OCI-LY7 (cell line): ENCODE results near the gene PIM3. TPM values are rescaled to one million over a fixed set of nuclear protein-coding genes. Genes with fewer than 3 reads are reported as not detected.

ENCODE experiments used
- BruUV-seq: library from RNA; stranded (reverse); fragments of 400-500 nt; replicated peaks from 2 replicates; lab custom pipeline; 2021; lab: Mats Ljungman, UMichigan
- CTCF ChIA-PET: fragments of 300-600 bp; sonication (Branson Sonifier 250); formaldehyde crosslinking; loops from one replicate; lab custom pipeline; 2022; ENCODE audit warnings: antibody characterized with exemption; ENCODE audit not compliant: unreplicated experiment; lab: Charles Lee
- POLR2A ChIA-PET: fragments of 300-600 bp; sonication (Branson Sonifier 250); formaldehyde crosslinking; loops from one replicate; lab custom pipeline; 2022; ENCODE audit warnings: antibody characterized with exemption; lab: Charles Lee
- DNase-seq: peaks from one replicate; pipeline ENCODE4 v3.0.0-alpha.2; 2015; ENCODE audit warnings: low spot score
- H2AFZ ChIP-seq: fragments of 200-600 bp; sonication (generic), shearing (Covaris generic); 2 replicates; pipeline ENCODE4 v1.6.1; 2014; ENCODE audit warnings: mild to moderate bottlenecking, antibody characterized with exemption, low read length, moderate library complexity
- H3K27ac ChIP-seq: fragments of 200-600 bp; sonication (generic); 2 replicates; pipeline ENCODE4 v1.5.1; 2014; ENCODE audit warnings: mixed run types, low read depth, mild to moderate bottlenecking, moderate library complexity, low read length, inconsistent platforms; ENCODE audit not compliant: poor library complexity, severe bottlenecking
- H3K36me3 ChIP-seq: fragments of 200-600 bp; sonication (generic); 2 replicates; pipeline ENCODE4 v1.6.1; 2014; ENCODE audit warnings: mild to moderate bottlenecking, antibody characterized with exemption, low read length, moderate library complexity, mixed read lengths; ENCODE audit not compliant: insufficient read depth
- H3K4me1 ChIP-seq: fragments of 200-600 bp; sonication (generic); 2 replicates; pipeline ENCODE4 v1.5.1; 2014; ENCODE audit warnings: mild to moderate bottlenecking, low read length; ENCODE audit not compliant: insufficient read depth, poor library complexity, severe bottlenecking
- H3K4me2 ChIP-seq: fragments of 200-600 bp; sonication (generic); 2 replicates; pipeline ENCODE4 v1.6.1; 2014; ENCODE audit warnings: mild to moderate bottlenecking, low read length
- H3K4me3 ChIP-seq: fragments of 200-600 bp; sonication (generic); 2 replicates; pipeline ENCODE4 v1.5.1; 2014; ENCODE audit warnings: mild to moderate bottlenecking, low read depth, low read length; ENCODE audit not compliant: poor library complexity, severe bottlenecking
- H3K79me2 ChIP-seq: fragments of 200-600 bp; sonication (generic); 2 replicates; pipeline ENCODE4 v1.6.1; 2016; ENCODE audit warnings: low read depth, mild to moderate bottlenecking, low read length, moderate library complexity, mixed read lengths; ENCODE audit not compliant: insufficient read depth
- H3K9me2 ChIP-seq: fragments of 200-600 bp; sonication (generic); 2 replicates; pipeline ENCODE4 v1.6.1; 2016; ENCODE audit warnings: mild to moderate bottlenecking, low read length, mixed read lengths; ENCODE audit not compliant: insufficient read depth
- H3K9me3 ChIP-seq: fragments of 200-600 bp; sonication (generic); 2 replicates; pipeline ENCODE4 v1.6.1; 2014; ENCODE audit warnings: mild to moderate bottlenecking, mixed run types, low read length, mixed read lengths
- H4K20me1 ChIP-seq: fragments of 200-600 bp; sonication (generic); 2 replicates; pipeline ENCODE4 v1.6.1; 2014; ENCODE audit warnings: mild to moderate bottlenecking, antibody characterized with exemption, low read length, moderate library complexity, mixed read lengths; ENCODE audit not compliant: insufficient read depth
- CTCF ChIP-seq: fragments of 200-600 bp; sonication (generic); conservative IDR thresholded peaks from 2 replicates; pipeline ENCODE4 v1.5.1; 2014; ENCODE audit warnings: mild to moderate bottlenecking, antibody characterized with exemption, low read length, moderate library complexity, mixed read lengths
- EZH2phosphoT487 ChIP-seq: fragments of 200-600 bp; sonication (generic); IDR thresholded peaks from 2 replicates; pipeline ENCODE4 v1.6.1; 2018; ENCODE audit warnings: low read depth, borderline replicate concordance, mild to moderate bottlenecking, mixed run types, antibody characterized with exemption, low read length, moderate library complexity, mixed read lengths
- intact Hi-C: fragments of 100-400 bp; cut with micrococcal nuclease; formaldehyde crosslinking; loops from one replicate; pipeline ENCODE4 v1.10.0; 2022; ENCODE audit not compliant: unreplicated experiment
- total RNA-seq, 2 experiments: library from RNA; depleted of rRNA in 1 of 2; stranded (reverse); fragments of >200 nt in 1 of 2; shearing (Covaris generic) in 1 of 2; gene quantifications; 2 replicates each; pipeline ENCODE4 v1.2.3, GENCODE V29; 2014 to 2022

The PIM3 gene
- total RNA-seq, 2 experiments from 2014 or later, result 60.5 to 81.7 TPM

- no peaks in the 10 kb centered on the region for H3K9me2 ChIP-seq
- no peaks in the 10 kb centered on the region for H3K79me2 ChIP-seq
- no peak for DNase-seq
- peak overlapping the region; percentile 77 for H3K4me2 ChIP-seq
- TF ChIP-seq CTCF (no peak), EZH2phosphoT487 (no peak)
- H4K20me1 ChIP-seq, result no peaks in the 10 kb centered on the region
- CTCF ChIA-PET, result no interaction called here
- H3K36me3 ChIP-seq, result no peaks in the 10 kb centered on the region
- POLR2A ChIA-PET, result no interaction called here
- H3K4me1 ChIP-seq, result peaks cover 67% of the 10 kb centered on the region
- peak overlapping the region; percentile 45; the same call in 1 of the 2 replicates for H2AFZ ChIP-seq
- H3K27ac ChIP-seq, result peak overlapping the region; percentile 92
- H3K9me3 ChIP-seq, result no peaks in the 10 kb centered on the region
- intact Hi-C loops, result loop anchor here (1.0 to 10.0 kb wide), 6 partner anchors 47 to 575 kb away; no protein-coding TSS in a partner anchor
- H3K4me3 ChIP-seq, result peak overlapping the region; percentile 39
- BruUV-seq, result no TSS peak
These were observed 30.5 kb upstream of the PIM3 start for GRCh38 chr22:49929994-49930575.

GRCh38 chr22:49930596-49931412 is 29.8 kb upstream of the PIM3 start:
- Histone ChIP-seq H3K9me2 (no peaks in the 10 kb centered on the region), H2AFZ (peak overlapping the region; percentile 31; the same call in 1 of the 2 replicates), H3K4me1 (peaks cover 60% of the 10 kb centered on the region), H4K20me1 (no peaks in the 10 kb centered on the region), H3K36me3 (no peaks in the 10 kb centered on the region), H3K4me3 (peak overlapping the region; percentile 52), H3K79me2 (no peaks in the 10 kb centered on the region), H3K9me3 (no peaks in the 10 kb centered on the region), H3K4me2 (peak overlapping the region; percentile 77), H3K27ac (peak overlapping the region; percentile 92)
- TF ChIP-seq EZH2phosphoT487 (no peak), CTCF (peak; percentile 90)
- peak; percentile 96 for DNase-seq
- ChIA-PET POLR2A (no interaction called here), CTCF (interaction anchor here (0.6 to 1.1 kb wide), 2 partner anchors 36 to 100 kb away, joined by 3 to 8 read pairs; no protein-coding TSS in a partner anchor)
- no TSS peak for BruUV-seq
- intact Hi-C loops, result loop anchor here (1.0 to 10.0 kb wide), 7 partner anchors 29 to 576 kb away; partner anchors contain the start of gene PIM3
